Suprapubic skin (tissue), 4 donors: ENCODE results near the gene STAT3. TPM values are rescaled to one million over a fixed set of nuclear protein-coding genes. Genes with fewer than 3 reads are reported as not detected.

Experiments used
- DNase-seq, 2 donors: peaks; one replicate each; pipeline ENCODE4 v3.0.0-alpha.2; 2019; ENCODE audit warnings: low spot score in 2 of 2
- H3K27ac ChIP-seq: fragments of 200-600 bp; sonication (generic); one replicate; pipeline ENCODE4 v1.5.1; 2019
- H3K27me3 ChIP-seq: fragments of 200-600 bp; sonication (generic); one replicate; pipeline ENCODE4 v1.5.1; 2019
- H3K36me3 ChIP-seq: fragments of 200-600 bp; sonication (generic); one replicate; pipeline ENCODE4 v1.5.1; 2019
- H3K4me1 ChIP-seq: fragments of 200-600 bp; sonication (generic); one replicate; pipeline ENCODE4 v1.5.1; 2019
- H3K4me3 ChIP-seq: fragments of 200-600 bp; sonication (generic); one replicate; pipeline ENCODE4 v1.5.1; 2019; ENCODE audit warnings: mild to moderate bottlenecking
- H3K9me3 ChIP-seq: fragments of 200-600 bp; sonication (generic); one replicate; pipeline ENCODE4 v1.5.1; 2019
- EP300 ChIP-seq: sonication (generic); formaldehyde crosslinking; IDR thresholded peaks from one replicate; pipeline ENCODE4 v1.6.1; 2017; ENCODE audit warnings: antibody characterized with exemption
- POLR2A ChIP-seq, 2 donors: fragments of 450-650 bp; IDR thresholded peaks; one replicate each; pipeline ENCODE4 v1.6.1; 2017; ENCODE audit warnings: antibody characterized with exemption in 2 of 2, mild to moderate bottlenecking in 2 of 2, moderate library complexity in 2 of 2
- POLR2AphosphoS5 ChIP-seq, 3 donors: sonication (generic); formaldehyde crosslinking; IDR thresholded peaks; one replicate each; pipeline ENCODE4 v1.6.1; 2017; ENCODE audit warnings: antibody characterized with exemption in 3 of 3
- WGBS: methylation state at CpG from one replicate; pipeline ENCODE4 v1.1.5; 2018; 5-methylcytosine and 5-hydroxymethylcytosine counted together
- total RNA-seq, 4 donors: library from RNA; depleted of rRNA; stranded (reverse); fragments of >200 nt; gene quantifications; one replicate each; pipeline ENCODE4 v1.1.0, GENCODE V29; 2016
- TF ChIP-seq, protein P1 (sequence below), 2 donors: fragments of 200-600 bp in 1 of 2; fragments of 450-650 bp in 1 of 2; sonication (generic) in 1 of 2; IDR thresholded peaks; one replicate each; pipeline ENCODE4 v1.5.1; 2016 to 2019; ENCODE audit warnings: antibody characterized with exemption in 2 of 2, mild to moderate bottlenecking in 1 of 2, moderate library complexity in 1 of 2

STAT3 gene
- 100 to 1,000 TPM; 144 to 174 (median 152) TPM for total RNA-seq

DNA sequence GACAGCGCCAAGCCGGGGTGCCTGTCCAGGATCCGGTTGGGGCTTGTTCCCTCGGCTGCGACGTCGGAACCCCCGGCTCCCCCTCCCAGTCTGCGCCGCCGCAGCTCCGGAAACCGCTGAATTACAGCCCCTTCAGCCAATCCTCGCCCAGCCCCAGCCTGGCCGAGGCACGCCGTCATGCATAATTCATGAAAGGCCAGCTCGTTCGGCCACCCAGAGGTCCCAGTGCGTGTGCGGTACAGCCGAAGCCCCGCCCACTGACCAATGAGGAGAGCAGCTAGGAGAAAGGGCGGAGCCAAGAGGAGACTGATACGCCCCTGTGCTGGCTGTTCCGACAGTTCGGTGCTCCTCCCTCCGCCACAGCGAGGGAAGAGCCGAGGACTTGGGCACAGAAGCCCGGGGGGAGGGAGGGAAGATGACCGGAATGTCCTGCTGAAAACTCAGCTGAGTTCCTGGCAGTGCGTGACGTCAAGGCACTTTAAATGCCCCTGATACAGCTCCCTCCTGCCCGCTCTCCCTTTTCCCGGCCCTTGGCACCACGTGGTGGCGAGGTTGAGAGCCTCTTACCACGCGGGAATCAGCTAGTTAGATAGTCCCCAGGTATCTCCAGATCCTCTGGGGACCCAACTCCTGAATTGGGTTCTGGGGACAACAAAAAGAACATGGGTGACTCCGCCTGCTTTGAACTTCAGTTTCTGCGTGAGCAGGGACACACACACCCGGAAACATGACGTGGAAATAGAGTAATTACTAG lies at the start of gene STAT3:
STAT3 (minus strand) TSS at position 62 of the 754 bp plus-strand sequence. CDS start 39,926 bp downstream, outside the sequence.
- Histone ChIP-seq H3K4me3 (peak within 1 kb of the TSS; percentile 77), H3K9me3 (no peaks in the 10 kb centered on the region), H3K4me1 (peaks cover 38% of the 10 kb centered on the region), H3K36me3 (no peaks in the 10 kb centered on the region), H3K27ac (peak within 1 kb of the TSS; percentile 98), H3K27me3 (no peaks in the 10 kb centered on the region)
- 0% methylated on average over 22 of the region's 44 CpGs for WGBS
- DNase-seq = peak; percentile 100
- TF ChIP-seq, protein P1, sequence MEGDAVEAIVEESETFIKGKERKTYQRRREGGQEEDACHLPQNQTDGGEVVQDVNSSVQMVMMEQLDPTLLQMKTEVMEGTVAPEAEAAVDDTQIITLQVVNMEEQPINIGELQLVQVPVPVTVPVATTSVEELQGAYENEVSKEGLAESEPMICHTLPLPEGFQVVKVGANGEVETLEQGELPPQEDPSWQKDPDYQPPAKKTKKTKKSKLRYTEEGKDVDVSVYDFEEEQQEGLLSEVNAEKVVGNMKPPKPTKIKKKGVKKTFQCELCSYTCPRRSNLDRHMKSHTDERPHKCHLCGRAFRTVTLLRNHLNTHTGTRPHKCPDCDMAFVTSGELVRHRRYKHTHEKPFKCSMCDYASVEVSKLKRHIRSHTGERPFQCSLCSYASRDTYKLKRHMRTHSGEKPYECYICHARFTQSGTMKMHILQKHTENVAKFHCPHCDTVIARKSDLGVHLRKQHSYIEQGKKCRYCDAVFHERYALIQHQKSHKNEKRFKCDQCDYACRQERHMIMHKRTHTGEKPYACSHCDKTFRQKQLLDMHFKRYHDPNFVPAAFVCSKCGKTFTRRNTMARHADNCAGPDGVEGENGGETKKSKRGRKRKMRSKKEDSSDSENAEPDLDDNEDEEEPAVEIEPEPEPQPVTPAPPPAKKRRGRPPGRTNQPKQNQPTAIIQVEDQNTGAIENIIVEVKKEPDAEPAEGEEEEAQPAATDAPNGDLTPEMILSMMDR (IDR thresholded peaks at IDR 0.05) = no peak
- peak; percentile 97 for TF ChIP-seq EP300
- peak; percentile 60 to 96 for TF ChIP-seq POLR2A (IDR thresholded peaks at IDR 0.05)
- TF ChIP-seq POLR2AphosphoS5 (IDR thresholded peaks at IDR 0.05) = peak; percentile 90 to 98 (median 96)

DNA sequence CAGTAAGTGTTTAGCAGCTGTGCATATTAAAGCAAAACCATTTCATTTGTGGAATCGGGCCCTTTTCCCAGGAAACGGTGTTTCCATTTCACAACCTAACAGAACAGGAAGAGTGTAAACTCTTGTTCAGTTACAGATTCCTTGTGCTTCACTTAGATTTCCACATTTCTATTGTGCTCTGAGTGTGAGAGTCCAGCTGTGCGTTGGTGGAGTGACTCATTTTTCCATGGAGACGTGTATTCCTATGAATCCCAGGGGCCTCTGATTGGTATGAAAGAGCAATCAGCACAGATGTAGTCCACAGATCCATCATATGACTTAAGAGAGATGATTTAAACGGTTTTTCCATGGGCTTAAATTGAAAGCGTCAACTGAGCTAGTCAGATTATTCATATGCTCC lies 48.1 kb upstream of the STAT3 start:
- Histone ChIP-seq H3K4me3 (no peak overlapping the region), H3K27ac (peak overlapping the region; percentile 79), H3K9me3 (no peaks in the 10 kb centered on the region), H3K36me3 (no peaks in the 10 kb centered on the region), H3K4me1 (peaks cover 25% of the 10 kb centered on the region), H3K27me3 (no peaks in the 10 kb centered on the region)
- WGBS = 51% methylated on average over 6 of the region's 6 CpGs
- TF ChIP-seq POLR2AphosphoS5 (IDR thresholded peaks at IDR 0.05) (peak in 2 of 3 donors; percentile 72 to 75), POLR2A (IDR thresholded peaks at IDR 0.05) (no peak), EP300 (no peak)
- TF ChIP-seq, protein P1 (IDR thresholded peaks at IDR 0.05) = no peak
- peak in 1 of 2 donors; percentile 76 for DNase-seq

DNA sequence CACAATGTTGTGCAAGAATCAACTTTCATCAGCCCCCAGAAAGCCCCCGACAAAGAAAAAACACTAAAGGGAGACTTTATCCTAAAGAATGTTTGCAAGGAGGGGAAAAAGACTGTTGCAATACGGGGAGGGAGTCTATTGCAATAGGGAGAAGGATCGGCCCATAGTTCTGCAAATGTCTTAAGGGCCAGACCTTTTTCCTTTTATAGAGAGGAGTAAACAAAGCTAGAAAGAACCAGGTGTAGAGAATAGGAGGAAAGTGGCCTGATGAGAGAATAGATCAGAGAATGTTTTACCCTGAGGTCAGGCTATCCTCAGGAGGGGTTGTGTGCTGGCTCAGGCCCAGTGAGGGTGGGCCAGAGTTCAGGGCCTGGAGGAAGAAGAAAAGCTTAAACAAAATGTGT lies 43.5 kb upstream of the STAT3 start:
- H3K27ac ChIP-seq = peak overlapping the region; percentile 14

DNA sequence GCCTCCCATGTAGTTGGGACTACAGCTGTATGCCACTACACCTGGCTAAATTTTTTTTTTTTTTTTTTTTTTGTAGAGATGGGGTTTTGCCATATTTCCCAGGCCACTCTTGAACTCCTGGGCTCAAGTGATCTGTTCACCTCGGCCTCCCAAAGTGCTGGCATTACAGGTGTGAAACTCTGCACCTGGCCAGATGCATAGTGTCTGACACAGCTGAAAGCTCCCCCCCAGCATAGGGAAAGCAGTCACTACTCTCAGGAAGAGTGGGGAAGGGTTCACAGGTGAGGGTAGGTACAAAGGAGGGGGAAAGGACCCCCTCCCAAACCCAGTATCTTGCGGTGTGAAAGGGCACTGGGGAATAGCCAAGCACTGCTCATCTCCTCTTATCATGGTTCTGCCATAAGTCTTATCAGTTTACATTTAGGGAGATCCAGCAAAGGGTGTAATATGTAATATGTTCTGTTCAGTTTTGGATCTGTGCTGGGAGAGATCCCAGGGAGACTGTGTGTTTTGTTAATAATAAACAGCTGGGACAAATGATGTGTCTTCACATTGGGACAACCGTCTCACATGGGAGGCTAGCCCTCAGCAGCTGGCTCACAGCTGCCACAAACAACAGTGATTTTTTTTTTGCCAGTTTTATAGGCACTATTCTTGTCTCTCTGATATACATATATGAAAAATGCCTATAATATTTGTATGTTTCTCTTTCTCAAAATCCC lies 41.6 kb upstream of the STAT3 start:
- no peaks in the 10 kb centered on the region for H3K9me3 ChIP-seq
- no peaks in the 10 kb centered on the region for H3K27me3 ChIP-seq
- peak in 1 of 3 donors; percentile 23 for TF ChIP-seq POLR2AphosphoS5 (IDR thresholded peaks at IDR 0.05)
- TF ChIP-seq EP300 = no peak
- TF ChIP-seq, protein P1 (IDR thresholded peaks at IDR 0.05) = no peak
- peak in 1 of 2 donors; percentile 32 for DNase-seq
- WGBS = 57% methylated on average over 3 of the region's 3 CpGs
- H3K4me1 ChIP-seq = peaks cover 49% of the 10 kb centered on the region
- no peak overlapping the region for H3K4me3 ChIP-seq
- H3K36me3 ChIP-seq = no peaks in the 10 kb centered on the region
- peak overlapping the region; percentile 45 for H3K27ac ChIP-seq

More for the DNA sequence above, 43.5 kb upstream of the STAT3 start:
- Histone ChIP-seq H3K4me1 (peaks cover 54% of the 10 kb centered on the region), H3K36me3 (no peaks in the 10 kb centered on the region), H3K4me3 (no peak overlapping the region), H3K27me3 (no peaks in the 10 kb centered on the region), H3K9me3 (no peaks in the 10 kb centered on the region)
- TF ChIP-seq, protein P1 (IDR thresholded peaks at IDR 0.05) = no peak
- no peak for TF ChIP-seq EP300
- TF ChIP-seq POLR2AphosphoS5 (IDR thresholded peaks at IDR 0.05) = no peak
- no peak for TF ChIP-seq POLR2A (IDR thresholded peaks at IDR 0.05)
- no peak for DNase-seq
- 35% methylated on average over 3 of the region's 3 CpGs for WGBS
